GM21526 (cell line): ENCODE data around the gene KCNMB2.

Source experiments
- ATAC-seq: cut with Tn5 transposase; IDR thresholded peaks from one replicate; pipeline ENCODE4 v1.9.1; 2021; ENCODE audit warnings: moderate library complexity; ENCODE audit not compliant: unreplicated experiment, low FRiP score

KCNMB2 gene

GRCh38 chr3:178794711-178795110 lies 258.5 kb downstream of the KCNMB2 start:
- ATAC-seq = no peak

GRCh38 chr3:178795349-178795748 lies 259.1 kb downstream of the KCNMB2 start:
- ATAC-seq = no peak

GRCh38 chr3:178802259-178802658 lies 266.0 kb downstream of the KCNMB2 start:
- ATAC-seq = no peak

- ATAC-seq = no peak
Observed at GRCh38 chr3:178802993-178803693, 266.9 kb downstream of the KCNMB2 start.

GRCh38 chr3:178804606-178805005 lies 268.4 kb downstream of the KCNMB2 start:
- ATAC-seq = no peak

GRCh38 chr3:178805741-178806140 lies 269.5 kb downstream of the KCNMB2 start:
- ATAC-seq = no peak

GRCh38 chr3:178806651-178807050 lies 270.4 kb downstream of the KCNMB2 start:
- ATAC-seq = no peak

- no peak for ATAC-seq
Observed at GRCh38 chr3:178807694-178808093, 271.5 kb downstream of the KCNMB2 start.

- ATAC-seq = no peak
Observed at GRCh38 chr3:178808748-178809147, 272.5 kb downstream of the KCNMB2 start.

- ATAC-seq = no peak
Observed at GRCh38 chr3:178810181-178810580, 273.9 kb downstream of the KCNMB2 start.

- ATAC-seq = no peak
Observed at GRCh38 chr3:178822722-178823121, 286.5 kb downstream of the KCNMB2 start.

- ATAC-seq = no peak
Observed at GRCh38 chr3:178823150-178823549, 286.9 kb downstream of the KCNMB2 start.

- no peak for ATAC-seq
Observed at GRCh38 chr3:178823591-178824246, 287.5 kb downstream of the KCNMB2 start.

- ATAC-seq = no peak
Observed at GRCh38 chr3:178826435-178827123, 290.3 kb downstream of the KCNMB2 start.

- ATAC-seq = no peak
Observed at GRCh38 chr3:178827285-178827856, 291.1 kb downstream of the KCNMB2 start.

GRCh38 chr3:178833695-178834094 lies 297.5 kb downstream of the KCNMB2 start:
- ATAC-seq = no peak

- no peak for ATAC-seq
Observed at GRCh38 chr3:178835033-178835432, 298.8 kb downstream of the KCNMB2 start.

- no peak for ATAC-seq
Observed at GRCh38 chr3:178837512-178837911, 301.3 kb downstream of the KCNMB2 start.

- ATAC-seq = no peak
Observed at GRCh38 chr3:178840586-178840985, 304.4 kb downstream of the KCNMB2 start.

GRCh38 chr3:178841011-178841410 lies 304.8 kb downstream of the KCNMB2 start:
- ATAC-seq = no peak

- no peak for ATAC-seq
Observed at GRCh38 chr3:178844916-178845315, 308.7 kb downstream of the KCNMB2 start.
